IPS DF 6.9 (cell line): ENCODE data around the gene GALNT10.

Experiments
- DNase-seq: peaks from one replicate; pipeline ENCODE4 v3.0.0-alpha.2; 2013; ENCODE audit warnings: low read depth, low spot score
- H3K27ac ChIP-seq: one replicate; pipeline ENCODE4 v1.5.1; 2013; ENCODE audit warnings: low read length, control low read depth
- H3K27me3 ChIP-seq: 2 replicates; pipeline ENCODE4 v1.6.1; 2013; ENCODE audit warnings: mild to moderate bottlenecking, low read length; ENCODE audit not compliant: control insufficient read depth, insufficient read depth
- H3K36me3 ChIP-seq: 2 replicates; pipeline ENCODE4 v1.6.1; 2013; ENCODE audit warnings: low read length; ENCODE audit not compliant: control insufficient read depth, insufficient read depth
- H3K4me1 ChIP-seq: 2 replicates; pipeline ENCODE4 v1.6.1; 2013; ENCODE audit warnings: low read length; ENCODE audit not compliant: control insufficient read depth, insufficient read depth
- H3K4me3 ChIP-seq: 2 replicates; pipeline ENCODE4 v1.5.1; 2013; ENCODE audit warnings: mild to moderate bottlenecking, low read length
- H3K9me3 ChIP-seq: 2 replicates; pipeline ENCODE4 v1.6.1; 2013; ENCODE audit warnings: low read length, inconsistent platforms; ENCODE audit not compliant: control insufficient read depth, insufficient read depth
- WGBS: extraction: QIAGEN DNeasy Blood & Tissue Kit; methylation state at CpG from one replicate; pipeline ENCODE4 v1.1.7; 2013; ENCODE audit warnings: mixed read lengths, missing lambda C conversion rate; ENCODE audit not compliant: insufficient read length, insufficient coverage; 5-methylcytosine and 5-hydroxymethylcytosine counted together

The GALNT10 gene

GRCh38 chr5:154205441-154206117, 15.0 kb downstream of the GALNT10 start:
- H3K27me3 ChIP-seq: no peaks in the 10 kb centered on the region
- H3K9me3 ChIP-seq: no peaks in the 10 kb centered on the region
- H3K4me1 ChIP-seq: peaks cover 3% of the 10 kb centered on the region
- H3K36me3 ChIP-seq: no peaks in the 10 kb centered on the region
- no peak overlapping the region for H3K4me3 ChIP-seq
- no peak for DNase-seq
- no CpG with 5 or more reads among the region's 6 CpGs for WGBS
- no peak overlapping the region for H3K27ac ChIP-seq

- Histone ChIP-seq H3K36me3 (no peaks in the 10 kb centered on the region), H3K4me1 (peaks cover 3% of the 10 kb centered on the region), H3K27ac (no peak overlapping the region), H3K4me3 (no peak overlapping the region), H3K9me3 (no peaks in the 10 kb centered on the region), H3K27me3 (no peaks in the 10 kb centered on the region)
- DNase-seq: no peak
- no CpG with 5 or more reads among the region's 6 CpGs for WGBS
Measured at GRCh38 chr5:154206311-154206710, 15.8 kb downstream of the GALNT10 start.

GRCh38 chr5:154207204-154207603, 16.7 kb downstream of the GALNT10 start:
- no peak for DNase-seq
- H3K27ac ChIP-seq: no peak overlapping the region
- H3K9me3 ChIP-seq: no peaks in the 10 kb centered on the region
- no peak overlapping the region for H3K4me3 ChIP-seq
- peaks cover 3% of the 10 kb centered on the region for H3K4me1 ChIP-seq
- no peaks in the 10 kb centered on the region for H3K36me3 ChIP-seq
- no peaks in the 10 kb centered on the region for H3K27me3 ChIP-seq
- WGBS: no CpG with 5 or more reads among the region's 4 CpGs

DNA sequence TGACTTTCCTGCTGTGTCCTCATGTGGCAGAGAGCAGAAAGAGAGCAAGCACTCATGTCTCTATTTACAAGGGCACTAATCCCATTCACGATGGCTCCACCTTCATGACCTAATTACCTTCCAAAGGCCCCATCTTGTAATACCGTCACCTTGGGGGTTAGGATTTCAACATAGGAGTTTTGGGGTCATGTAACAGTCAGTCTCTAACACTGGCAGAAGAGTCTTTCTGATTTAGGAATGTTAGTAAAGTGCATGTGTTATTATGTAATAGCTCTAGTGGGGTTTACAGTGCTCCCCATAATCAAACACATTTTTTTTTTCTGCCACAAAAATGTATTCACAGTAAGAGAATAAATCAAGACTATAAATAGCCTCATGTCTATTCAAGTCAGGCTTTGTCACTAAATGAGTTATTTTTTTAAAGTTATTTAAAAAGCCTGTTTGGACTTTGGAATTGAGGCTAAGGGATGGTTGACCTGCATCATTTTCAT, 19.1 kb downstream of the GALNT10 start:
- peaks cover 3% of the 10 kb centered on the region for H3K4me1 ChIP-seq
- no peaks in the 10 kb centered on the region for H3K36me3 ChIP-seq
- H3K27me3 ChIP-seq: no peaks in the 10 kb centered on the region
- no peak overlapping the region for H3K4me3 ChIP-seq
- WGBS: no CpG with 5 or more reads among the region's 2 CpGs
- no peak overlapping the region for H3K27ac ChIP-seq
- no peak for DNase-seq
- H3K9me3 ChIP-seq: no peaks in the 10 kb centered on the region

- no CpG with 5 or more reads among the region's 2 CpGs for WGBS
- no peaks in the 10 kb centered on the region for H3K27me3 ChIP-seq
- H3K4me3 ChIP-seq: no peak overlapping the region
- H3K9me3 ChIP-seq: no peaks in the 10 kb centered on the region
- no peak overlapping the region for H3K27ac ChIP-seq
- H3K36me3 ChIP-seq: no peaks in the 10 kb centered on the region
- no peak for DNase-seq
- peaks cover 3% of the 10 kb centered on the region for H3K4me1 ChIP-seq
Measured at GRCh38 chr5:154210163-154210562, 19.6 kb downstream of the GALNT10 start.

DNA sequence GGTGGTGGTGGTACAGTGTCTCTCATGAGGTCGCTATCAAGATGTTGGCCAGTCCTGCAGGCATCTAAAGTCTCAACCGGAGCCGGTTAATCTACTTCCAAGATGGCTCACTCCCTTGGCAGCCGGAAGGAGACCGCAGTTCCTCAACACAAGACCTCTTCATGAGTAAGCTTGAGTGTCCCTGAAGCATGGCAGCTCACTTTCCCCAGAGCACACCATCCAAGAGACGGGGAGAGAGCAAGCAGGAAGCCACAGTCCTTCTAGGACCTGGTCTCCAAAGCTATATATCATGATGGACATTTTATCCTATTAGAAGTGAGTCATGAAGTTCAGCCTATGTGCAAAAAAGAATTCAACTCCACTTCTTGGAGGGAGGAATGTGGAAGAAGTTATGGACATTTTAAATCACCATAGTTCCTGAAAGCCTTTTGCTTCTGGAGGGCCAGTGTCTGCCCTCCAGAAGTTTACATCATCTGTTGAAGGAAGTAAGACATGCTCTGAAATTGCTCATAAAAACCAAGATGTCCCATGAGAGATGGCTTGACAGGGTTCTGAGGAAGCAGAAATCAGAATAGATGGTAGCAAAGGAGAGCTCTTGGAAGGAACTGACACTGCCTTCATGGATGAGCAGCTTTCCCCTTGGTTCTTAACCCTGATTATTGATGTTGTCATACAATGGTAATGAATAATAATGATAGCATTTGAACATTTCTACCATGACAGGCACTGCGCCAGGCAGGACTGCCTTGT, 21.3 kb downstream of the GALNT10 start:
- Histone ChIP-seq H3K4me1 (peaks cover 3% of the 10 kb centered on the region), H3K9me3 (no peaks in the 10 kb centered on the region), H3K27ac (no peak overlapping the region), H3K36me3 (no peaks in the 10 kb centered on the region), H3K4me3 (no peak overlapping the region), H3K27me3 (no peaks in the 10 kb centered on the region)
- no CpG with 5 or more reads among the region's 7 CpGs for WGBS
- no peak for DNase-seq

- Histone ChIP-seq H3K36me3 (no peaks in the 10 kb centered on the region), H3K27ac (no peak overlapping the region), H3K4me3 (no peak overlapping the region), H3K9me3 (no peaks in the 10 kb centered on the region), H3K27me3 (no peaks in the 10 kb centered on the region), H3K4me1 (peaks cover 3% of the 10 kb centered on the region)
- no CpG with 5 or more reads among the region's 4 CpGs for WGBS
- no peak for DNase-seq
Measured at GRCh38 chr5:154213592-154213991, 23.1 kb downstream of the GALNT10 start.

- Histone ChIP-seq H3K27ac (no peak overlapping the region), H3K4me3 (no peak overlapping the region), H3K9me3 (no peaks in the 10 kb centered on the region), H3K27me3 (no peaks in the 10 kb centered on the region), H3K36me3 (no peaks in the 10 kb centered on the region), H3K4me1 (peaks cover 8% of the 10 kb centered on the region)
- DNase-seq: no peak
- no CpG with 5 or more reads among the region's 5 CpGs for WGBS
Measured at GRCh38 chr5:154214371-154215106, 24.0 kb downstream of the GALNT10 start.

GRCh38 chr5:154215571-154216325, 25.2 kb downstream of the GALNT10 start:
- WGBS: no CpG with 5 or more reads among the region's 2 CpGs
- Histone ChIP-seq H3K4me3 (no peak overlapping the region), H3K36me3 (no peaks in the 10 kb centered on the region), H3K27me3 (no peaks in the 10 kb centered on the region), H3K9me3 (no peaks in the 10 kb centered on the region), H3K4me1 (peaks cover 7% of the 10 kb centered on the region; the same call in 1 of the 2 replicates), H3K27ac (no peak overlapping the region)
- no peak for DNase-seq

DNA sequence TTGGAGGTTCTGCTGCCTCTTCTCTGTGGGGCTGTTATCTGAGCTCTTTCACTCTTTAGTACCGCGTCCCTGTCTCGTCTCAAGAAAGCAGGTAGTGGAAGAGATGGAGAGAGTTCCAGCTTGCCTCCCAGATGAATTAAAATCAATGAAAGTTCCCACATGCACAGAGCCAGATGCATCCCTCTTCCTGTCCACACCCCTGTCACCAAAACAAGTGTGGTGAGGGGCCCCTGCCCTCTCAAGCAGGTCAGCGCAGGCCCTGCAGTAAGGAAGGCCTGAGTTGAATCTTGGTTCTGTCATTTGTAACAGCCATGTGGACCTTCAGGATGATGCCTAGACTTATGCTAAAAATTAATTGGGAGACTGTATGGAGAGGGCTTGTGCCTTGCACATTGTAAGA, 26.9 kb downstream of the GALNT10 start:
- no CpG with 5 or more reads among the region's 4 CpGs for WGBS
- no peak overlapping the region for H3K4me3 ChIP-seq
- H3K27ac ChIP-seq: no peak overlapping the region
- no peaks in the 10 kb centered on the region for H3K36me3 ChIP-seq
- no peaks in the 10 kb centered on the region for H3K27me3 ChIP-seq
- H3K9me3 ChIP-seq: no peaks in the 10 kb centered on the region
- DNase-seq: no peak
- peaks cover 7% of the 10 kb centered on the region; the same call in 1 of the 2 replicates for H3K4me1 ChIP-seq
